HepG2 (cell line): ENCODE measurements around the gene BATF. TPM values are rescaled to one million over a fixed set of nuclear protein-coding genes. Genes with fewer than 3 reads are reported as not detected.

Source experiments
- ATAC-seq: fragments of 200-7000 bp; cut with Tn5 transposase; 3 replicates; pipeline ENCODE4 v1.9.1; 2020; ENCODE audit warnings: mild to moderate bottlenecking, moderate library complexity
- BruUV-seq: library from RNA; stranded (reverse); fragments of 400-500 nt; replicated peaks from 2 replicates; lab custom pipeline; 2021; lab: Mats Ljungman, UMichigan
- CTCF ChIA-PET: fragments of 300-600 bp; formaldehyde crosslinking; extraction: SDS; loops from one replicate; lab custom pipeline; 2021; ENCODE audit warnings: low total read pairs, inconsistent platforms, low intra/inter-chr PET ratio; lab: Yijun Ruan, JAX
- POLR2A ChIA-PET: fragments of 350-600 bp; sonication (Branson Sonifier 250); formaldehyde crosslinking; loops from one replicate; lab custom pipeline; 2020; ENCODE audit warnings: antibody characterized with exemption, inconsistent platforms; lab: Yijun Ruan, JAX
- DNase-seq: peaks from one replicate; pipeline ENCODE4 v3.0.0-alpha.2; 2015; ENCODE audit warnings: low spot score
- FAIRE-seq: peaks from 3 replicates; lab custom pipeline; 2011; peaks lifted over from hg19 to GRCh38; lab: Jason Lieb, UNC
- H2AFZ ChIP-seq: one replicate; pipeline ENCODE4 v1.6.1; 2011; ENCODE audit warnings: low read length, inconsistent platforms
- H3K27ac ChIP-seq: fragments of 300-600 bp; 3 replicates; pipeline ENCODE4 v1.8.0; 2011; ENCODE audit warnings: mixed run types, mild to moderate bottlenecking, mixed read lengths, low read length, inconsistent platforms; ENCODE audit not compliant: insufficient read depth; ENCODE audit errors: extremely low read length
- H3K27me3 ChIP-seq, 2 experiments: fragments of 200-600 bp in 1 of 2; 2 replicates in 1 of 2; 3 replicates in 1 of 2; pipeline versions ENCODE4 v1.6.0 to v1.8.0; 2011; ENCODE audit warnings: low read length in 2 of 2, mild to moderate bottlenecking in 2 of 2, moderate library complexity in 2 of 2, inconsistent platforms in 1 of 2; ENCODE audit not compliant: insufficient read depth in 2 of 2, control insufficient read depth in 1 of 2
- H3K36me3 ChIP-seq, 2 experiments: fragments of 200-600 bp in 1 of 2; replicated peaks in 1 of 2; 2 replicates in 1 of 2; 3 replicates in 1 of 2; pipeline versions ENCODE4 v1.5.1 to v1.8.0; 2011; ENCODE audit warnings: low read length in 2 of 2, inconsistent platforms in 1 of 2; ENCODE audit not compliant: insufficient read depth in 2 of 2, control insufficient read depth in 1 of 2
- H3K4me1 ChIP-seq: 2 replicates; pipeline ENCODE4 v1.5.1; 2012; ENCODE audit warnings: low read length, inconsistent platforms; ENCODE audit not compliant: insufficient read depth
- H3K4me2 ChIP-seq: 2 replicates; pipeline ENCODE4 v1.6.0; 2011; ENCODE audit warnings: low read depth, low read length, inconsistent platforms
- H3K4me3 ChIP-seq, 3 experiments: fragments of 200-600 bp in 1 of 3; sonication (generic), shearing (Covaris generic) in 1 of 3; replicated peaks in 1 of 3; 2 replicates each; pipeline ENCODE4 v1.5.1; 2011 to 2016; ENCODE audit warnings: low read length in 3 of 3, inconsistent platforms in 2 of 3, low read depth in 2 of 3, mild to moderate bottlenecking in 2 of 3, control low read depth in 1 of 3, mixed read lengths in 1 of 3; ENCODE audit not compliant: insufficient read depth in 1 of 3
- H3K79me2 ChIP-seq: one replicate; pipeline ENCODE4 v1.6.1; 2011; ENCODE audit warnings: low read length, inconsistent platforms; ENCODE audit not compliant: insufficient read depth
- H3K9ac ChIP-seq: 2 replicates; pipeline ENCODE4 v1.6.0; 2011; ENCODE audit warnings: mild to moderate bottlenecking, low read depth, low read length, inconsistent platforms; ENCODE audit not compliant: insufficient read depth
- H3K9me3 ChIP-seq: 2 replicates; pipeline ENCODE4 v1.5.1; 2012; ENCODE audit warnings: mild to moderate bottlenecking, low read length
- H4K20me1 ChIP-seq: 2 replicates; pipeline ENCODE4 v1.6.0; 2011; ENCODE audit warnings: inconsistent platforms, mild to moderate bottlenecking, low read length, moderate library complexity; ENCODE audit not compliant: insufficient read depth
- CREB3 ChIP-seq: sonication (generic); formaldehyde crosslinking; IDR thresholded peaks from 2 replicates; pipeline ENCODE4 v1.5.0; 2020; ENCODE audit warnings: missing genetic modification reagents
- CSRNP2 ChIP-seq: sonication (generic); formaldehyde crosslinking; conservative IDR thresholded peaks from 2 replicates; pipeline ENCODE4 v1.8.0; 2022; ENCODE audit warnings: low read depth, missing genetic modification reagents
- FOXA1 ChIP-seq, 2 experiments: fragments of 450-650 bp in 1 of 2; sonication (generic) in 1 of 2; formaldehyde crosslinking in 1 of 2; IDR thresholded peaks; 2 replicates each; pipeline versions ENCODE4 v1.4.0 to v1.6.1; 2016 to 2020; ENCODE audit warnings: missing genetic modification reagents in 1 of 2
- HINFP ChIP-seq: sonication (generic); formaldehyde crosslinking; IDR thresholded peaks from 2 replicates; pipeline ENCODE4 v1.4.0; 2020; ENCODE audit warnings: low read depth, mild to moderate bottlenecking, missing genetic modification reagents
- IKZF4 ChIP-seq: sonication (generic); formaldehyde crosslinking; IDR thresholded peaks from 2 replicates; pipeline ENCODE4 v1.5.1; 2020; ENCODE audit warnings: borderline replicate concordance, mild to moderate bottlenecking, low read depth, missing genetic modification reagents; ENCODE audit errors: not compliant biosample characterization
- KLF6 ChIP-seq: IDR thresholded peaks from 2 replicates; pipeline ENCODE4 v1.8.0; 2016; ENCODE audit warnings: missing biosample characterization, missing genetic modification reagents
- NR2F6 ChIP-seq, 2 experiments: IDR thresholded peaks; 2 replicates each; pipeline ENCODE4 v1.6.1; 2016; ENCODE audit warnings: antibody characterized with exemption in 1 of 2, mild to moderate bottlenecking in 1 of 2
- SMAD9 ChIP-seq: sonication (generic); formaldehyde crosslinking; IDR thresholded peaks from 2 replicates; pipeline ENCODE4 v1.5.1; 2020; ENCODE audit warnings: mild to moderate bottlenecking, missing genetic modification reagents
- ZBTB40 ChIP-seq, 2 experiments: fragments of 450-650 bp in 1 of 2; sonication (generic) in 1 of 2; formaldehyde crosslinking in 1 of 2; IDR thresholded peaks; 2 replicates each; pipeline versions ENCODE4 v1.6.1 to v1.8.0; 2016 to 2022; ENCODE audit warnings: antibody characterized with exemption in 1 of 2, mild to moderate bottlenecking in 1 of 2, missing genetic modification reagents in 1 of 2
- ZNF33A ChIP-seq: sonication (generic); formaldehyde crosslinking; IDR thresholded peaks from 2 replicates; pipeline ENCODE4 v1.5.1; 2020; ENCODE audit warnings: missing genetic modification reagents, mild to moderate bottlenecking, moderate library complexity, borderline replicate concordance
- ZNF780A ChIP-seq: sonication (generic); formaldehyde crosslinking; IDR thresholded peaks from 2 replicates; pipeline ENCODE4 v1.8.0; 2022; ENCODE audit warnings: mild to moderate bottlenecking, missing genetic modification reagents, moderate library complexity
- WGBS: methylation state at CpG from one replicate; pipeline ENCODE4 v1.1.6; 2017; ENCODE audit warnings: low lambda C conversion rate; 5-methylcytosine and 5-hydroxymethylcytosine counted together
- in situ Hi-C: cut with HindIII; loops from 2 replicates; pipeline ENCODE4 v1.10.0; 2017; ENCODE audit warnings: low pct_unique_long_range_greater_than_20kb; ENCODE audit not compliant: extremely low pct_ligation_motif_present
- intact Hi-C: fragments of 100-400 bp; cut with micrococcal nuclease; formaldehyde crosslinking; loops from one replicate; pipeline ENCODE4 v1.10.0; 2022; ENCODE audit not compliant: unreplicated experiment
- polyA plus RNA-seq, 8 experiments: library from polyadenylated mRNA; depleted of rRNA in 3 of 8; stranded (reverse) in 7 of 8; unstranded in 1 of 8; fragments of >200 nt; fragmentation: Illumina TruSeq in 4 of 8; extraction: Trizol in 4 of 8; gene quantifications; 2 replicates each; pipeline versions ENCODE4 v1.2.1 to v1.2.3, GENCODE V29; 2011 to 2016; ENCODE audit warnings: low read depth in 4 of 8, missing spikeins in 1 of 8, mixed read lengths in 1 of 8; ENCODE audit not compliant: insufficient read depth in 1 of 8
- total RNA-seq, 5 experiments: library from RNA; depleted of rRNA; stranded (reverse); fragments of >200 nt; fragmentation: Illumina TruSeq; extraction: Trizol; gene quantifications; 2 replicates each; pipeline ENCODE4 v1.2.3, GENCODE V29; 2016; ENCODE audit warnings: low read depth in 1 of 5

The BATF gene
- total and polyA plus RNA-seq, 2 of the 13 experiments (the other 11 are each of a cell fraction or from before 2014, with no cell fraction given), result 0.22 to 0.37 TPM

- FAIRE-seq, result no peak
- H2AFZ ChIP-seq, result no peak overlapping the region
- no peak for TF ChIP-seq ZNF33A (CRISPR knock-in tag)
- TF ChIP-seq SMAD9 (CRISPR knock-in tag), result no peak
- TF ChIP-seq ZNF780A (CRISPR knock-in tag), result no peak
- no peak for TF ChIP-seq ZBTB40 (IDR thresholded peaks at IDR 0.05)
- TF ChIP-seq ZBTB40 (CRISPR knock-in tag; IDR thresholded peaks at IDR 0.05), result no peak
- TF ChIP-seq HINFP, result no peak
- no peak for TF ChIP-seq FOXA1 (IDR thresholded peaks at IDR 0.05)
- no peak for TF ChIP-seq FOXA1 (CRISPR knock-in tag; IDR thresholded peaks at IDR 0.05)
- TF ChIP-seq KLF6 (CRISPR knock-in tag), result no peak
- TF ChIP-seq NR2F6 (IDR thresholded peaks at IDR 0.05), result no peak
- no peak for TF ChIP-seq NR2F6 (CRISPR knock-in tag; IDR thresholded peaks at IDR 0.05)
- no peak for TF ChIP-seq IKZF4 (CRISPR knock-in tag)
- TF ChIP-seq CSRNP2 (CRISPR knock-in tag), result no peak
- no peak for TF ChIP-seq CREB3 (CRISPR knock-in tag)
These were observed 16.9 kb downstream of the BATF start for GRCh38 chr14:75539162-75539560.

More at GRCh38 chr14:75539162-75539560, 16.9 kb downstream of the BATF start:
- H3K9me3 ChIP-seq, result no peaks in the 10 kb centered on the region
- H3K4me2 ChIP-seq, result no peak overlapping the region
- BruUV-seq, result no TSS peak
- no peak overlapping the region for H3K9ac ChIP-seq
- no peaks in the 10 kb centered on the region for H3K79me2 ChIP-seq
- in situ Hi-C loops (no loop called here), intact Hi-C loops (no loop called here)
- H3K27me3 ChIP-seq, result no peaks in the 10 kb centered on the region
- H3K4me3 ChIP-seq, result no peak overlapping the region
- no peaks in the 10 kb centered on the region for H4K20me1 ChIP-seq
- no peak overlapping the region for H3K27ac ChIP-seq
- WGBS, result 87% methylated on average over 3 of the region's 5 CpGs
- ChIA-PET CTCF (no interaction called here), POLR2A (no interaction called here)
- ATAC-seq, result no peak
- H3K4me1 ChIP-seq, result peaks cover 67% of the 10 kb centered on the region
- no peak for DNase-seq
- no peaks in the 10 kb centered on the region for H3K36me3 ChIP-seq
